Panc1 (cell line): Measurements from ENCODE around the gene CD38. TPM values are rescaled to one million over a fixed set of nuclear protein-coding genes. Genes with fewer than 3 reads are reported as not detected.

Experiments
- ATAC-seq: fragments of 200-7000 bp; cut with Tn5 transposase; 2 replicates; pipeline ENCODE4 v1.9.1; 2020; ENCODE audit warnings: mild to moderate bottlenecking, moderate library complexity
- BruUV-seq: library from RNA; stranded (reverse); fragments of 400-500 nt; replicated peaks from 2 replicates; lab custom pipeline; 2021; lab: Mats Ljungman, UMichigan
- CTCF ChIA-PET: fragments of 300-600 bp; sonication (Branson Sonifier 250); formaldehyde crosslinking; loops from one replicate; lab custom pipeline; 2022; ENCODE audit warnings: antibody characterized with exemption; lab: Charles Lee
- POLR2A ChIA-PET: fragments of 300-600 bp; sonication (Branson Sonifier 250); formaldehyde crosslinking; loops from one replicate; lab custom pipeline; 2022; ENCODE audit warnings: antibody characterized with exemption; lab: Charles Lee
- DNase-seq: peaks from one replicate; pipeline ENCODE4 v3.0.0-alpha.2; 2010; ENCODE audit warnings: low read depth, low spot score
- H3K27ac ChIP-seq: 2 replicates; pipeline ENCODE4 v1.5.1; 2011; ENCODE audit warnings: mild to moderate bottlenecking, low read length, inconsistent platforms
- H3K27me3 ChIP-seq: fragments of 200-500 bp; sonication (Bioruptor generic); 2 replicates; pipeline ENCODE4 v1.6.0; 2014; ENCODE audit warnings: low read length, inconsistent platforms; ENCODE audit not compliant: control insufficient read depth, insufficient read depth
- H3K36me3 ChIP-seq: fragments of 200-500 bp; sonication (Bioruptor generic); 2 replicates; pipeline ENCODE4 v1.5.1; 2014; ENCODE audit warnings: inconsistent platforms, mild to moderate bottlenecking, low read length, moderate library complexity; ENCODE audit not compliant: control insufficient read depth, insufficient read depth
- H3K4me1 ChIP-seq: 2 replicates; pipeline ENCODE4 v1.5.1; 2011; ENCODE audit warnings: inconsistent platforms, mild to moderate bottlenecking, low read length, moderate library complexity; ENCODE audit not compliant: control insufficient read depth, insufficient read depth
- H3K4me3 ChIP-seq, 2 experiments: 2 replicates each; pipeline ENCODE4 v1.5.1; 2011 to 2012; ENCODE audit warnings: low read depth in 2 of 2, low read length in 2 of 2, mild to moderate bottlenecking in 2 of 2, inconsistent platforms in 1 of 2, moderate library complexity in 1 of 2
- H3K9me3 ChIP-seq: fragments of 200-500 bp; sonication (Bioruptor generic); 2 replicates; pipeline ENCODE4 v1.5.1; 2014; ENCODE audit warnings: low read depth, mild to moderate bottlenecking, inconsistent platforms, low read length, moderate library complexity; ENCODE audit not compliant: control insufficient read depth, insufficient read depth
- POLR2AphosphoS5 ChIP-seq: IDR thresholded peaks from 2 replicates; pipeline ENCODE4 v1.6.1; 2012; ENCODE audit warnings: mild to moderate bottlenecking, low read depth, low read length, moderate library complexity
- SIN3A ChIP-seq: IDR thresholded peaks from 2 replicates; pipeline ENCODE4 v1.6.1; 2012; ENCODE audit warnings: low read depth, mild to moderate bottlenecking, low read length, moderate library complexity, borderline replicate concordance; ENCODE audit not compliant: insufficient read depth
- TCF7L2 ChIP-seq: IDR thresholded peaks from 2 replicates; pipeline ENCODE4 v1.6.1; 2011; ENCODE audit warnings: mild to moderate bottlenecking, low read depth, low read length, inconsistent platforms
- in situ Hi-C: cut with HindIII; loops from 2 replicates; pipeline ENCODE4 v1.10.0; 2016; ENCODE audit warnings: low sequenced_read_pairs, low pct_unique_long_range_greater_than_20kb
- intact Hi-C: fragments of 100-400 bp; cut with micrococcal nuclease; formaldehyde crosslinking; loops from one replicate; pipeline ENCODE4 v1.10.0; 2022; ENCODE audit not compliant: unreplicated experiment
- total RNA-seq: library from RNA; stranded (reverse); gene quantifications from one replicate; pipeline ENCODE4 v1.2.1, GENCODE V29; 2021; ENCODE audit not compliant: unreplicated experiment
- TF ChIP-seq, protein P1 (sequence below): fragments of 450-650 bp; IDR thresholded peaks from 2 replicates; pipeline ENCODE4 v1.5.1; 2017; ENCODE audit warnings: mild to moderate bottlenecking
- TF ChIP-seq, protein P2 (sequence below), 2 experiments: IDR thresholded peaks; 2 replicates each; pipeline ENCODE4 v1.6.1; 2011 to 2012; ENCODE audit warnings: low read depth in 2 of 2, control low read depth in 1 of 2, low read length in 1 of 2, mild to moderate bottlenecking in 1 of 2, moderate library complexity in 1 of 2; ENCODE audit not compliant: insufficient read depth in 1 of 2

Gene CD38
- total RNA-seq, 1 experiment from 2014 or later: 0.15 TPM

GRCh38 chr4:15833801-15834200, 55.7 kb downstream of the CD38 start:
- TF ChIP-seq, protein P1, sequence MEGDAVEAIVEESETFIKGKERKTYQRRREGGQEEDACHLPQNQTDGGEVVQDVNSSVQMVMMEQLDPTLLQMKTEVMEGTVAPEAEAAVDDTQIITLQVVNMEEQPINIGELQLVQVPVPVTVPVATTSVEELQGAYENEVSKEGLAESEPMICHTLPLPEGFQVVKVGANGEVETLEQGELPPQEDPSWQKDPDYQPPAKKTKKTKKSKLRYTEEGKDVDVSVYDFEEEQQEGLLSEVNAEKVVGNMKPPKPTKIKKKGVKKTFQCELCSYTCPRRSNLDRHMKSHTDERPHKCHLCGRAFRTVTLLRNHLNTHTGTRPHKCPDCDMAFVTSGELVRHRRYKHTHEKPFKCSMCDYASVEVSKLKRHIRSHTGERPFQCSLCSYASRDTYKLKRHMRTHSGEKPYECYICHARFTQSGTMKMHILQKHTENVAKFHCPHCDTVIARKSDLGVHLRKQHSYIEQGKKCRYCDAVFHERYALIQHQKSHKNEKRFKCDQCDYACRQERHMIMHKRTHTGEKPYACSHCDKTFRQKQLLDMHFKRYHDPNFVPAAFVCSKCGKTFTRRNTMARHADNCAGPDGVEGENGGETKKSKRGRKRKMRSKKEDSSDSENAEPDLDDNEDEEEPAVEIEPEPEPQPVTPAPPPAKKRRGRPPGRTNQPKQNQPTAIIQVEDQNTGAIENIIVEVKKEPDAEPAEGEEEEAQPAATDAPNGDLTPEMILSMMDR: no peak
- TF ChIP-seq, protein P2, sequence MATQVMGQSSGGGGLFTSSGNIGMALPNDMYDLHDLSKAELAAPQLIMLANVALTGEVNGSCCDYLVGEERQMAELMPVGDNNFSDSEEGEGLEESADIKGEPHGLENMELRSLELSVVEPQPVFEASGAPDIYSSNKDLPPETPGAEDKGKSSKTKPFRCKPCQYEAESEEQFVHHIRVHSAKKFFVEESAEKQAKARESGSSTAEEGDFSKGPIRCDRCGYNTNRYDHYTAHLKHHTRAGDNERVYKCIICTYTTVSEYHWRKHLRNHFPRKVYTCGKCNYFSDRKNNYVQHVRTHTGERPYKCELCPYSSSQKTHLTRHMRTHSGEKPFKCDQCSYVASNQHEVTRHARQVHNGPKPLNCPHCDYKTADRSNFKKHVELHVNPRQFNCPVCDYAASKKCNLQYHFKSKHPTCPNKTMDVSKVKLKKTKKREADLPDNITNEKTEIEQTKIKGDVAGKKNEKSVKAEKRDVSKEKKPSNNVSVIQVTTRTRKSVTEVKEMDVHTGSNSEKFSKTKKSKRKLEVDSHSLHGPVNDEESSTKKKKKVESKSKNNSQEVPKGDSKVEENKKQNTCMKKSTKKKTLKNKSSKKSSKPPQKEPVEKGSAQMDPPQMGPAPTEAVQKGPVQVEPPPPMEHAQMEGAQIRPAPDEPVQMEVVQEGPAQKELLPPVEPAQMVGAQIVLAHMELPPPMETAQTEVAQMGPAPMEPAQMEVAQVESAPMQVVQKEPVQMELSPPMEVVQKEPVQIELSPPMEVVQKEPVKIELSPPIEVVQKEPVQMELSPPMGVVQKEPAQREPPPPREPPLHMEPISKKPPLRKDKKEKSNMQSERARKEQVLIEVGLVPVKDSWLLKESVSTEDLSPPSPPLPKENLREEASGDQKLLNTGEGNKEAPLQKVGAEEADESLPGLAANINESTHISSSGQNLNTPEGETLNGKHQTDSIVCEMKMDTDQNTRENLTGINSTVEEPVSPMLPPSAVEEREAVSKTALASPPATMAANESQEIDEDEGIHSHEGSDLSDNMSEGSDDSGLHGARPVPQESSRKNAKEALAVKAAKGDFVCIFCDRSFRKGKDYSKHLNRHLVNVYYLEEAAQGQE (IDR thresholded peaks at IDR 0.05; ENCODE audit: insufficient read depth in 1 of 2, low read depth in 2 of 2, low read length in 1 of 2): no peak
- TF ChIP-seq POLR2AphosphoS5: no peak
- DNase-seq: no peak
- intact Hi-C loops: no loop called here
- Histone ChIP-seq H3K4me3 (no peak overlapping the region), H3K9me3 (no peaks in the 10 kb centered on the region), H3K36me3 (no peaks in the 10 kb centered on the region), H3K4me1 (no peaks in the 10 kb centered on the region), H3K27ac (no peak overlapping the region), H3K27me3 (no peaks in the 10 kb centered on the region)
- in situ Hi-C loops: no loop called here
- ChIA-PET POLR2A (no interaction called here), CTCF (no interaction called here)
- no peak for ATAC-seq
- no TSS peak for BruUV-seq

GRCh38 chr4:15836362-15836761, 58.2 kb downstream of the CD38 start:
- H3K27me3 ChIP-seq: no peaks in the 10 kb centered on the region
- ChIA-PET CTCF (no interaction called here), POLR2A (no interaction called here)
- no TSS peak for BruUV-seq
- ATAC-seq (no peak), DNase-seq (no peak)
- no peaks in the 10 kb centered on the region for H3K36me3 ChIP-seq
- H3K9me3 ChIP-seq: no peaks in the 10 kb centered on the region
- intact Hi-C loops: no loop called here
- no peak overlapping the region for H3K4me3 ChIP-seq
- TF ChIP-seq, protein P2 (IDR thresholded peaks at IDR 0.05; ENCODE audit: insufficient read depth in 1 of 2, low read depth in 2 of 2, low read length in 1 of 2): no peak
- TF ChIP-seq, protein P1: no peak
- TF ChIP-seq TCF7L2 (no peak), SIN3A (no peak), POLR2AphosphoS5 (no peak)
- in situ Hi-C loops: no loop called here
- H3K4me1 ChIP-seq: no peaks in the 10 kb centered on the region
- no peak overlapping the region for H3K27ac ChIP-seq
